Stomach (tissue), 9 donors: ENCODE results near the gene DOC2B. TPM values are rescaled to one million over a fixed set of nuclear protein-coding genes. Genes with fewer than 3 reads are reported as not detected.
A peak's percentile ranks its signal among the peaks of the same experiment; 100 is the strongest.
"Not testable (repeated sequence)": the region's sequence is repeated elsewhere in the genome, so short reads cannot be mapped to it uniquely, and the experiment has no call there.

ENCODE experiments used
- DNase-seq, 2 donors: peaks; one replicate each; pipeline versions ENCODE4 v3.0.0 to v3.0.0-alpha.2; 2013 to 2019
- H3K27ac ChIP-seq, 5 donors: fragments of 200-600 bp in 4 of 5; sonication (generic) in 4 of 5; one replicate each; pipeline ENCODE4 v1.5.1; 2013 to 2019; ENCODE audit warnings: mild to moderate bottlenecking in 1 of 5, moderate library complexity in 1 of 5
- H3K27me3 ChIP-seq, 3 donors: fragments of 200-600 bp; sonication (generic); one replicate each; pipeline ENCODE4 v1.5.1; 2017 to 2019; ENCODE audit warnings: mixed run types in 1 of 3
- H3K36me3 ChIP-seq, 4 donors: fragments of 200-600 bp; sonication (generic); 1 replicate in 3 of 4; 2 replicates in 1 of 4; pipeline ENCODE4 v1.5.1; 2016 to 2019
- H3K4me1 ChIP-seq, 4 donors: fragments of 200-600 bp; sonication (generic); one replicate each; pipeline ENCODE4 v1.5.1; 2016 to 2019
- H3K4me3 ChIP-seq, 4 donors: fragments of 200-600 bp; sonication (generic) in 3 of 4; one replicate each; pipeline ENCODE4 v1.5.1; 2016 to 2019; ENCODE audit warnings: mild to moderate bottlenecking in 1 of 4
- H3K9me3 ChIP-seq, 4 donors: fragments of 200-600 bp; sonication (generic); one replicate each; pipeline ENCODE4 v1.5.1; 2016 to 2019
- EP300 ChIP-seq: sonication (generic); formaldehyde crosslinking; IDR thresholded peaks from one replicate; pipeline ENCODE4 v1.6.1; 2017; ENCODE audit warnings: antibody characterized with exemption
- POLR2A ChIP-seq, 4 donors: fragments of 450-650 bp; IDR thresholded peaks; one replicate each; pipeline ENCODE4 v1.6.1; 2016; ENCODE audit warnings: antibody characterized with exemption in 4 of 4, control low read depth in 2 of 4, mild to moderate bottlenecking in 1 of 4, moderate library complexity in 1 of 4
- POLR2AphosphoS5 ChIP-seq, 3 donors: sonication (generic); formaldehyde crosslinking; IDR thresholded peaks; one replicate each; pipeline ENCODE4 v1.6.1; 2016; ENCODE audit warnings: antibody characterized with exemption in 3 of 3
- WGBS, 5 donors: extraction: QIAGEN DNeasy Blood & Tissue Kit in 3 of 5; methylation state at CpG; one replicate each; pipeline versions ENCODE4 v1.1.5 to v1.1.7; 2013 to 2018; 5-methylcytosine and 5-hydroxymethylcytosine counted together
- intact Hi-C: fragments of 100-400 bp; cut with DNase I; formaldehyde crosslinking; loops from one replicate; pipeline ENCODE4 v1.15.1; 2023; ENCODE audit warnings: low total_unique reads
- polyA plus RNA-seq, 3 donors: library from polyadenylated mRNA; stranded (reverse); fragments of 200-250 nt; gene quantifications; one replicate each; pipeline ENCODE4 v1.2.3, GENCODE V29; 2013
- total RNA-seq, 5 donors: library from RNA; depleted of rRNA; stranded (reverse); fragments of >200 nt; gene quantifications; one replicate each; pipeline versions ENCODE4 v1.1.0 to v1.2.3, GENCODE V29; 2014 to 2016
- TF ChIP-seq, protein P1 (sequence below), 7 experiments: fragments of 450-650 bp in 4 of 7; fragments of 200-600 bp in 3 of 7; sonication (generic) in 3 of 7; IDR thresholded peaks; one replicate each; pipeline ENCODE4 v1.5.1; 2016 to 2019; ENCODE audit warnings: antibody characterized with exemption in 7 of 7, control low read depth in 2 of 7, mild to moderate bottlenecking in 1 of 7
- donor health status: healthy with polysubstance abuse.
- donor health status: Bipolar disorder and iron deficiency.
- donor health status: healthy.

DOC2B gene
- total and polyA plus RNA-seq, 8 donors = 0.45 to 11.7 (median 4.1) TPM

DNA sequence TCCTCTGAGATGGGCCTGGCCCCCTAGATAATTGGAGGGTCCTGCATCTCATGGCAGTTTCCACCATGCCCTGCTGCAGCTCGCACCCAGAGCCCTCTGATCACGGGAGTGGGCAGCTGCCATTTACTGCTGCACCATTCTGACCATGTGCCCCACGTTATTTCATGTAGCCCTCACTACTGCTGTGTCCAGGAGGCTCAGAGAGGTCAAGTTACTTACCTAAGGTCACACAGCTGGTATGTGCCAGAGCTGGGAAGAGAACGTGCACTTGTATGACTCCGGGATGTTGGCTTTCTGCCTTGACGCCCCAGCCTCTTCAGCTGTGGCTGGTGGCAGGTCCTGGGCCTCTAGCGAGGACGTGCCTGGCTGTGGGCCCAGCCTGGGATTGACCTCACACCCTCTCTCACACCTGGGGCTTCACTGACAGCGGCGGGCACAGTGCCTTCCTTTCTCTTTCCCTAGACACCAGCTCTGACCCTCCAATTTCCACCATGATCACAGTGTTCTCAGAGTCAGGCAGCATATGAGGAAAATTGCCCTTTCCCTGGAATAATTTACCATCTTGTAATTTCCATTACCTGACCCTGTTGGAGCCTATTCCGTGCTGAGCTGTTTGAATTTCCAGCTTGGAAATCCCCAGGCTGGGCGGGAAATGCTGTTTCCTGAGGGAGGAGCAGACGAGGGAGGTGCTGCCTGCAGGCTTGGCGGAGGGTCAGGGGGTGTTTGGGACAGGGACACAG lies 18.5 kb upstream of the DOC2B start:
- no peak overlapping the region for H3K4me3 ChIP-seq
- peak in 1 of 2 donors; percentile 69 for DNase-seq
- H3K9me3 ChIP-seq = no peaks in the 10 kb centered on the region
- H3K36me3 ChIP-seq = no peaks in the 10 kb centered on the region
- peaks cover 0 to 22% (median 18%) of the 10 kb centered on the region in 4 donors for H3K4me1 ChIP-seq
- TF ChIP-seq, protein P1, sequence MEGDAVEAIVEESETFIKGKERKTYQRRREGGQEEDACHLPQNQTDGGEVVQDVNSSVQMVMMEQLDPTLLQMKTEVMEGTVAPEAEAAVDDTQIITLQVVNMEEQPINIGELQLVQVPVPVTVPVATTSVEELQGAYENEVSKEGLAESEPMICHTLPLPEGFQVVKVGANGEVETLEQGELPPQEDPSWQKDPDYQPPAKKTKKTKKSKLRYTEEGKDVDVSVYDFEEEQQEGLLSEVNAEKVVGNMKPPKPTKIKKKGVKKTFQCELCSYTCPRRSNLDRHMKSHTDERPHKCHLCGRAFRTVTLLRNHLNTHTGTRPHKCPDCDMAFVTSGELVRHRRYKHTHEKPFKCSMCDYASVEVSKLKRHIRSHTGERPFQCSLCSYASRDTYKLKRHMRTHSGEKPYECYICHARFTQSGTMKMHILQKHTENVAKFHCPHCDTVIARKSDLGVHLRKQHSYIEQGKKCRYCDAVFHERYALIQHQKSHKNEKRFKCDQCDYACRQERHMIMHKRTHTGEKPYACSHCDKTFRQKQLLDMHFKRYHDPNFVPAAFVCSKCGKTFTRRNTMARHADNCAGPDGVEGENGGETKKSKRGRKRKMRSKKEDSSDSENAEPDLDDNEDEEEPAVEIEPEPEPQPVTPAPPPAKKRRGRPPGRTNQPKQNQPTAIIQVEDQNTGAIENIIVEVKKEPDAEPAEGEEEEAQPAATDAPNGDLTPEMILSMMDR (IDR thresholded peaks at IDR 0.05) = no peak
- TF ChIP-seq POLR2A (IDR thresholded peaks at IDR 0.05) (no peak), EP300 (no peak), POLR2AphosphoS5 (IDR thresholded peaks at IDR 0.05) (no peak)
- H3K27me3 ChIP-seq = peaks cover 0 to 69% (median 4%) of the 10 kb centered on the region in 3 donors
- H3K27ac ChIP-seq = peak overlapping the region in 2 of 5 donors; percentile 11 to 29
- intact Hi-C loops = no loop called here
- 22 to 41% (median 28%) methylated on average over 14 of the region's 14 CpGs for WGBS, 5 donors

DNA sequence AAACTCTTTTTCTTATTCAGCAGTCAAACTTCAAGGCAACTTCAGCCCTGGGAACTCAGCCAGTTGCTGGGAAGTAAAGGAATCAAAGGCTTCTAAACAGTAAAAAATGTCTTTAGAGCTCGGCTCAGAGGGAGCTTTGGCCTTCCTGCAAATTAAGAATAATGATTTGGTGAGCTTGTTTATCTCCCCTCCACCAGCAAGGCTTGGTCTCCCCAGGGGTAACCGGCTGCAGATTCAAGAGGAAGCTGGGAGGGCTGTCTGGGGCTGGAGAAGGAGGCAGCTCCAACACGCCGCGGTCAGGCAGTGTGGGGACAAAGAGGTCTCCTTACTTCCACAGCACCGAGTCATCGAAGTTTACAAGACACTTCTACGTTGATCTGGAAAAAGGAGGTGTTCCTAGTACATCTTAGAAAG lies 17.7 kb upstream of the DOC2B start:
- TF ChIP-seq, protein P1 (IDR thresholded peaks at IDR 0.05) = no peak
- no peak for TF ChIP-seq POLR2A (IDR thresholded peaks at IDR 0.05)
- no peak for TF ChIP-seq EP300
- no peak for TF ChIP-seq POLR2AphosphoS5 (IDR thresholded peaks at IDR 0.05)
- no peaks in the 10 kb centered on the region for H3K9me3 ChIP-seq
- peak overlapping the region in 2 of 5 donors; percentile 11 to 16 for H3K27ac ChIP-seq
- no peaks in the 10 kb centered on the region for H3K36me3 ChIP-seq
- 8 to 26% (median 11%) methylated on average over 8 of the region's 8 CpGs for WGBS, 5 donors
- peaks cover 0 to 26% (median 19%) of the 10 kb centered on the region in 4 donors for H3K4me1 ChIP-seq
- no peak overlapping the region for H3K4me3 ChIP-seq
- intact Hi-C loops = no loop called here
- peaks cover 0 to 68% (median 5%) of the 10 kb centered on the region in 3 donors for H3K27me3 ChIP-seq
- DNase-seq = peak in 1 of 2 donors; percentile 76

DNA sequence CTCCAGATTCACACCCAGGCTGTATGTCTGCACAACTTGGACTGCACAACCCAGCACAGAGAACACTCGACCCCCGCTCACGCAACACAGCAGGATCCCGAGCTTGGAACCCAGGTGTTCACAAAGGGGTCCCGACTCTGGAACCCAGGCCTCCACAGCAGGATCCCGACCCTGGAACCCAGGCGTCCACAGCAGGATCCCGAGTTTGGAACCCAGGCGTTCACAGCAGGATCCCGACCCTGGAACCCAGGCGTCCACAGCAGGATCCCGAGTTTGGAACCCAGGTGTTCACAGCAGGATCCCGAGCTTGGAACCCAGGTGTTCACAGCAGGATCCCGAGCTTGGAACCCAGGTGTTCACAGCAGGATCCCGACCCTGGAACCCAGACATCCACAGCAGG lies 16.8 kb upstream of the DOC2B start:
- intact Hi-C loops, H3K9me3 ChIP-seq, DNase-seq, H3K4me3 ChIP-seq, H3K27ac ChIP-seq, H3K36me3 ChIP-seq: not testable (repeated sequence)
- WGBS, 5 donors = 87 to 92% (median 90%) methylated on average over 11 to 15 of the region's 15 CpGs
- peaks cover 0 to 27% (median 19%) of the 10 kb centered on the region in 4 donors for H3K4me1 ChIP-seq
- H3K27me3 ChIP-seq = peaks cover 0 to 72% (median 8%) of the 10 kb centered on the region in 3 donors

DNA sequence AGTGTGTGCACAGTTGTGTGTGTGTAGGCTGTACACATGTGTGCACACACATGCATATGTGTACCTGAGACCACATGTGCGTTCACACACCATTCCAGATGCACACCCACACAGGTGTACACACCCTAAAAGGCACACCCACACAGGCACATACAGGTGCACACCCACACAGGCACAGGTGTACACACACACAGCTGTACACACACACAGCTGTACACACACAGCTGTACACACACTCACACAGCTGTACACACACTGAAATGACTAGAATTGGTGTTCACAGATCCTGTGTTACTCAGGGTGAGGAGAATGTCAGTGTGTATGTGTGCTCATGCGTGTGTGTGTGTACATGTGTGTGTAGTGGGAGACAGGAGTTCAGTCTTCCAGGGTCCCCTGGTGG lies 15.9 kb upstream of the DOC2B start:
- no peak for DNase-seq
- H3K36me3 ChIP-seq = no peaks in the 10 kb centered on the region
- H3K4me3 ChIP-seq = no peak overlapping the region
- no peak overlapping the region for H3K27ac ChIP-seq
- peaks cover 0 to 73% (median 8%) of the 10 kb centered on the region in 3 donors for H3K27me3 ChIP-seq
- H3K9me3 ChIP-seq = no peaks in the 10 kb centered on the region
- intact Hi-C loops = no loop called here
- WGBS, 5 donors = 86 to 94% (median 86%) methylated on average over 2 of the region's 2 CpGs
- TF ChIP-seq POLR2AphosphoS5 (IDR thresholded peaks at IDR 0.05) (no peak), EP300 (no peak), POLR2A (IDR thresholded peaks at IDR 0.05) (no peak)
- H3K4me1 ChIP-seq = peaks cover 0 to 27% (median 19%) of the 10 kb centered on the region in 4 donors

DNA sequence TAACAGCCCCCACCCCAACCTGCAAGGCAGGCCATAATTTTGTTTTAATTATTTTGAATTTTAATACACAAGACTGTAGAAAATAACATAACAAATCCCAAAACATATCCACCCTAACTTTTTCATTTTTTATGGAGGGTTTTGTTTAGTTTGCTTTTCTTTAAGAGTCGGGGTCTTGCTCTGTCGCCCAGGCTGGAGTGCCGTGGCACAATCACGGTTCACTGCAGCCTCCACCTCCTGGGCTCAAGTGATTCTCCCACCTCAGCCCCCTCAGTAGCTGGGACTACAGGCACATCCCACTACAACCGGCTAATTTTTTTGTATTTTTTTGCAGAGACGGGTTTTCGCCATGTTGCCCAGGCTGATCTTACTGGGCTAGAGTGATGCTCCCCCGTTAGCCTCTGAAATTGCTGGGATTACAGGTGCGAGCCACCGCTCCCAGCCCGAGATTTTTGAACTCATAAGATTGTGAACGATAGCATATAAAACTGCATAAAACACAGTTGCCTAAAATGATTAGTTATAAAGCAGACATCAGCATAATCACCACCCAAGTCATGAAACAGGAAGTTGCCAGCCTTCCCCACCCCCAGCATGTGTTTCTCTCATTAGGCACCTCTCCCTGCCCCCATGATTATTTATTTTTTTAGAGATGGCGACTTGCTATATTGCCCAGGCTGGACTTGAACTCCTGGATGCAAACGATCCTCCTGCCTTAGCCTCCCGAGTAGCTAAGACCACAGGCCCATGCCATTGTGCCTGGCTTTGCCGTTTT lies 13.6 kb upstream of the DOC2B start:
- H3K4me1 ChIP-seq = peaks cover 0 to 22% (median 12%) of the 10 kb centered on the region in 4 donors
- H3K36me3 ChIP-seq = no peaks in the 10 kb centered on the region
- H3K27ac ChIP-seq = no peak overlapping the region
- no peak for DNase-seq
- no peaks in the 10 kb centered on the region for H3K9me3 ChIP-seq
- intact Hi-C loops = no loop called here
- TF ChIP-seq, protein P1 (IDR thresholded peaks at IDR 0.05) = no peak
- TF ChIP-seq POLR2AphosphoS5 (IDR thresholded peaks at IDR 0.05) = no peak
- TF ChIP-seq POLR2A (IDR thresholded peaks at IDR 0.05) = no peak
- no peak for TF ChIP-seq EP300
- peaks cover 0 to 62% (median 8%) of the 10 kb centered on the region in 3 donors for H3K27me3 ChIP-seq
- no peak overlapping the region for H3K4me3 ChIP-seq
- 83 to 88% (median 84%) methylated on average over 16 of the region's 16 CpGs for WGBS, 5 donors
